Epidermal melanocyte (primary cell): ENCODE data around the gene ERCC4.
"Not testable (repeated sequence)": the region's sequence is repeated elsewhere in the genome, so short reads cannot be mapped to it uniquely, and the experiment has no call there.

Source experiments
- DNase-seq: peaks from one replicate; pipeline ENCODE4 v3.0.0; 2011; ENCODE audit warnings: low spot score; ENCODE audit not compliant: insufficient read length

ERCC4 gene

DNA sequence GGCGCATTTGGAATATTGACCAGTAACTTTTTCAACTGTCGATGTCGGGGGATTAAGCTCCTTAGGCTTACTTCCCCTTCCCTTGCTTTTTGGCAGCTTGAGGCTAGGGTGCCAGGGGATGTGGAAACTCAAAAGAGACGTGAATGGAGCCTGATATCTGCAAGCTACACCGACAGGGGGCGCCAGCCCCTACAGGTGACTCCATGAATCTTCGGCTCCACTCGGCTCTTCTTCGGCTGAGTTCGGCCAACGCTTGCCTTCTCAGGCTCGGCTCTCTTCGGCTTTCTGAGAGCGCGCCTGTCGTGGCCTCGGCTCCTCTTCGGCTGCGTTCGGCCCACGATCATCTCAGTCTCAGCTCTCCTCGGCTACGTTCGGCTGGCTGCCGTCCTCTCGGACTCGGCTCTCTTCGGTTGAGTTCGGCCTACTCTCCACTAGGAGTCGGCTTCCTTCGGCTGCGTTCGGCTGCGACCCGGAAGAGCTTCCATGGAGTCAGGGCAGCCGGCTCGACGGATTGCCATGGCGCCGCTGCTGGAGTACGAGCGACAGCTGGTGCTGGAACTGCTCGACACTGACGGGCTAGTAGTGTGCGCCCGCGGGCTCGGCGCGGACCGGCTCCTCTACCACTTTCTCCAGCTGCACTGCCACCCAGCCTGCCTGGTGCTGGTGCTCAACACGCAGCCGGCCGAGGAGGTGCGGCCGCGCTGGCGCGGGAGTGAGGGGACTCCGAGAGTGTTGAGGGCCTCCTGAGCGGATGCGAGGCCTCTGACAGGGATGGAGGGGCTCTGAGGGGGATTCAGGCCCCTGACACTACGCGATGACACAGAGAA, at the start of gene ERCC4:
Gene ERCC4 (plus strand): TSS at position 472 of the 827 bp plus-strand sequence. CDS start 12 bp downstream, at position 484.
- DNase-seq, result peak; percentile 88

- no peak for DNase-seq
Observed at GRCh38 chr16:13873835-13874438, 46.0 kb upstream of the ERCC4 start.

GRCh38 chr16:13875614-13876284, 44.2 kb upstream of the ERCC4 start:
- no peak for DNase-seq

DNA sequence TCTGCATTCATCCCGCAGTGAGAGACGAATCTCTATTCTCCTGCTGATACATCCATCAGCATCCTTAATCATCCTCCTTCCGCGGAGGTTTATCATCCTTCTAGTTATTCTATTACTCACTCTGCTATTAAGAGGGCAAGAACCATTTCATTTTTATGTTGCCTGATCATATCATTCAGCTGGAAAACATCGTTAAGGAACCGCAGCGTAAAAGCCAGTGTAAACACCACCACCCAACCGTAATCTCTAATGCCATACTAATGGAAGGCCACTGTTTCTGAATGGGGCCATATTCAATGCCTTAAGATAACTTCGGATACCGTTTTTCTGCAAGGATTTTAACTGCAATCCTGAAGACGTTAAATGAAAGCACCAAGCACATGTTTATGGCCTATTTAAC, 36.7 kb upstream of the ERCC4 start:
- DNase-seq, result no peak

DNA sequence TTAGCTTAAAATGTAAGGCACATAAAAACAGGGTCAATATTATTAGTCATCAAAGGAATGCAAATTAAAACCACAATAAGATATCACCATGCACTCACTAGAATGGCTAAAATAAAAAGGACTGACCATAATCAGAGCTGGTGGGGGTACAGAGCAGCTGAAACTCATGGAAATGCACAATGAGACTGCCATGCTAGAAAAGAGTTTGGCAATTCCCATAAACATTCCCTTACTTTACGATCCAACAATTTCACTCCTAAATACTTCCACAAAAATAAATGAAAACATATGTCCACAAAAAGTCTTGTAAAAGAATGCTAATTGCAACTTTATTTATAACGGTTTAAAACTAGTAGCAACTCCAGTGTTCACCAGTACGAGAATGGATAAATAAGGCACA, 36.1 kb upstream of the ERCC4 start:
- no peak for DNase-seq

- no peak for DNase-seq
Observed at GRCh38 chr16:13885700-13886099, 34.3 kb upstream of the ERCC4 start.

- DNase-seq, result no peak
Observed at GRCh38 chr16:13886608-13887007, 33.3 kb upstream of the ERCC4 start.

DNA sequence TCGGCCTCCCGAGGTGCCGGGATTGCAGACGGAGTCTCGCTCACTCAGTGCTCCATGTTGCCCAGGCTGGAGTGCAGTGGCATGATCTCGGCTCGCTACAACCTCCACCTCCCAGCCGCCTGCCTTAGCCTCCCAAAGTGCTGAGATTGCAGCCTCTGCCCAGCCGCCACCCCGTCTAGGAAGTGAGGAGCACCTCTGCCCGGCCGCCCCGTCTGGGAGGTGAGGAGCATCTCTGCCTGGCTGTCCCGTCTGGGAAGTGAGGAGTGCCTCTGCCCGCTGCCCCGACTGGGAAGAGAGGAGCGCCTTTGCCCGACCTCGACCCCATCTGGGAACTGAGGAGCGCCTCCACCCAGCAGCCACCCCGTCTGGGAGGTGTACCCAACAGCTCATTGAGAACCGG, 30.6 kb upstream of the ERCC4 start:
- DNase-seq, result not testable (repeated sequence)

- no peak for DNase-seq
Observed at GRCh38 chr16:13892301-13892700, 27.7 kb upstream of the ERCC4 start.

- no peak for DNase-seq
Observed at GRCh38 chr16:13895516-13895915, 24.4 kb upstream of the ERCC4 start.

DNA sequence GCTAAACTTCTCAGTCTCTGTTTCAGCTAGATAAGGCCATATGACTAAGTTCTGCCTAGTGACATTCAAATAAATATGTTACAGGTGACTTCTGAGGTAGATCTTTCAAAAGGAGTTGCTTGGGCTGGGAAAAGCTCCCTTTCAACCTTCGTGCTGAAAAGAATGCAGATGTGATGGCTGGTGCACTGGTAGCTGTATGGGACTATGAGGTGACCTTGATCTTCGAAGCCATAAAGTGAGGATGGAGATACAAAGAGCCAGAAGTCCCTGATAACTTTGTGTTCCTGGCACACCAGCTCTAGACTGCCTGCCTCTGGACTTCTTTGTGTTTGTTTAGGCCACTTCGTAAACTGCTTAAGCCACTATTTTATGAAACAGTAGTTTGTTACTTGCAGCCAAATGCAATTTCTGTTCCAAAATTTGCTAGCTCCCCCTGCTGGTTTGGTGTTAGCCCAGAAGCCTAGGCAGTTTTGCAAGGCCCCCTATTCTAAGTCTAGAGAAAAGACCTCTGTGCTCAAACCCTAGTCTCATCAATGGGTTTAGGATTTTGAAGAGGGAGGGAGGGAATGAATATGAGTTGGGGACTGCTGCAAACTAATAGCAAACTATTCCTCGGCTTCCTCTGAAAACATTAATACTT, 23.3 kb upstream of the ERCC4 start:
- DNase-seq, result no peak

DNA sequence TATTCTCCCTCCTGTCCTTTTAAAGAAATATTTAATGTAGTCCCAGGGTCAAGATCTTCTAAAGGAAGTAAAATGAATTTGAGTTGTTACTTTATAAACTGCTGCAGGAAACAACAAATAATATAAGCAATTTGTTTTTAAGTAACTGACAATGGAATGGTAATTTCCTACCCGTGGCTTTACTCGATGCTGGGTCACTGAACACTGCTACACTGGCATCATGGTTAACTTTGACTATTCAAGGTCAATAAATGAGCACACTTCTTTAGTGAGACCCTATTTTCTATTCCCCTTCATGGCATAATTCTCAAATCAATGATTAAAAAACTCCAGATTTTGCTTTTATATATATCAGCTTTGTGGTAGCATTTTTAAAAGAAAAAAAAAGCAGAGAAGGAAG, 22.1 kb upstream of the ERCC4 start:
- no peak for DNase-seq

- no peak for DNase-seq
Observed at GRCh38 chr16:13898233-13898632, 21.7 kb upstream of the ERCC4 start.

- DNase-seq, result no peak
Observed at GRCh38 chr16:13902052-13902451, 17.9 kb upstream of the ERCC4 start.

GRCh38 chr16:13902677-13903076, 17.3 kb upstream of the ERCC4 start:
- DNase-seq, result no peak

DNA sequence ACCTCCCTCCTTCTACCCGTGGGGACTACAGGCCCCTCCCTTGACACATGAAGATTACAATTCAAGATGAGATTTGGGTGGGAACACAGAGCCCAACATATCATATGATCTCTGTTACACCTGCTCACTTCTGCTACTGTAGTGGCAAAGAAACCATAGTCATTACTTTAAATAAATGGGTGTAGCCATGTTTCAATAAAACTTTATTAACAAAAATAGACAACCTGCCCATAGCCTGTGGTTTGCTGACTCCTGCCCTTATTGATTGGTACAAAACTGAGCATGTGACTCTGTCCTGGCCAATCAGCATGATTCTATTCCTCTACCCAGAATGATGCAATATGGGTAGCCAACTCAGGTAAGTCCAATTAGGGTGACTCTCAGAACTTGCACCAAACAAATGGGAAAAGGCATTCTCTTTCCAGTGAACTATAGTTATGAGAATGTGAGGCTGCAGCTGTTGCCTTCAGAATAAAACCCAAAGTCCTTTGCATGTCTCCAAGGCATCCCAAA, 15.7 kb upstream of the ERCC4 start:
- DNase-seq, result no peak

- not testable (repeated sequence) for DNase-seq
Observed at GRCh38 chr16:13904822-13905221, 15.1 kb upstream of the ERCC4 start.

DNA sequence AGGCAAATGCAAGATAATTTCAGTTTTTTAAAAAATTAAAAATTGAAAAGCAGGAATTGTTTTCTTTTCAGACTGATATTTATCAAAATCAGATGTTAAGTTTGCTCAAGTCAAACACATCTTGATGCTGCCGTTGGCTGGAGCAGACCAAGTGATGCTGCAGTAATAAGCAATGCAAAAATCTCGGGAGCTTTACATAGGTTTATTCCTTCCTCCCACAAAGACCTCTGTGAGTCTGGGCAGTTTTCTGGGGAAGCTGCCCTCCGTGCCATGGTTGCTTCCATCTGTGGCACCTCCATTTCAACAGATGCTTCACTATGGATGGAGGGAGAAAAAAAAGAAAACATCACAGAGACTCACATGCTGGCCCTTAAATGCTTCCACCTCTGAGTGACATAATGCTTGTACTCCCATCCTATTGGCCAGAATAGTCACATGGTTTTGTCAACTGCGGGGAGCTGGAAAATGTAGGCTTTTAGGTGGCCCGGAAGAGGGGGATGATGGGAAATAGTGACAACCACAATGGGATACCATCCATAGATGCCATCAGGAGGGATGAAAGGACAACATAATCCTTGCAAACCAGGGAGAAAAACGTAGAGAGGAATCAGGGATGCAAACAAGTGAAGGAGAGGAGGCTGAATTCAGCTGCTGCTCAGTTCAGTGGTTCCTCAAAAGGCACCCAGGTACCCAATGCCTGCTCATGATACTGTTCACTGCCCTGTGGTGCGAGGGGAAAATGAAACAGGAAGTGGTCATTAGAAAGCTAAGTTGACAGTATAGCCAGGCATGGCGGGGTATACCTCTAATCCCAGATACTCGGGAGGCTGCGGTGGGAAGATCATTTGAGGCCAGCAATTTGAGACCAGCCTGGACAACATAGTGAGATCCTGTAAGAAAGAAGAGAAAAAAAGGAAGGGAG, 13.5 kb upstream of the ERCC4 start:
- DNase-seq, result no peak

- DNase-seq, result no peak
Observed at GRCh38 chr16:13907431-13907830, 12.5 kb upstream of the ERCC4 start.

GRCh38 chr16:13909069-13909468, 10.9 kb upstream of the ERCC4 start:
- no peak for DNase-seq

DNA sequence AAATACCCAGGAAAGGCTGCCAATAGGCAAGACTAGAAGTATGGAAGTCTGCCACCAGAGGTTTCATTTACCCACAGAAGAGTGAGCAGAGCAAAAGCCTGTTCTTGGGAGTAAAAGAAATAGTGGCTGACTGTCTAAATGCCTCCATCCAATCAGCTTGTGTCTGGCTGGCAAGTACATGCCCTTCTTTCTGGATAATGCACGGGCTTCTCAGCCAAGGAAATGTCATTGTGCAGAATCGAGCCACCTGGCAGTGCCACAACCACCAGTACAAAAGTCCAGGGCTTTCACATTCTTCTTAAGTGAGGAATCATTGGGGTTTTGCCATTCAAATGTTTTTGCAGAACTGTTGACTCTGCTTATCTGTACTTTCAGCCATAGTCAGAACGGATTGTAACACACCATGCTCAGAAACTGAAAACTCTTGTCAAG, 10.1 kb upstream of the ERCC4 start:
- peak; percentile 28 for DNase-seq
